Suprapubic skin (tissue), 4 donors: ENCODE data around the gene ERBIN.

Experiments used
- POLR2A ChIP-seq, 2 donors: fragments of 450-650 bp; IDR thresholded peaks; one replicate each; pipeline ENCODE4 v1.6.1; 2017; ENCODE audit warnings: antibody characterized with exemption in 2 of 2, mild to moderate bottlenecking in 2 of 2, moderate library complexity in 2 of 2
- POLR2AphosphoS5 ChIP-seq, 3 donors: sonication (generic); formaldehyde crosslinking; IDR thresholded peaks; one replicate each; pipeline ENCODE4 v1.6.1; 2017; ENCODE audit warnings: antibody characterized with exemption in 3 of 3
- TF ChIP-seq, protein P1 (sequence below), 2 donors: fragments of 200-600 bp in 1 of 2; fragments of 450-650 bp in 1 of 2; sonication (generic) in 1 of 2; IDR thresholded peaks; one replicate each; pipeline ENCODE4 v1.5.1; 2016 to 2019; ENCODE audit warnings: antibody characterized with exemption in 2 of 2, mild to moderate bottlenecking in 1 of 2, moderate library complexity in 1 of 2

DNA sequence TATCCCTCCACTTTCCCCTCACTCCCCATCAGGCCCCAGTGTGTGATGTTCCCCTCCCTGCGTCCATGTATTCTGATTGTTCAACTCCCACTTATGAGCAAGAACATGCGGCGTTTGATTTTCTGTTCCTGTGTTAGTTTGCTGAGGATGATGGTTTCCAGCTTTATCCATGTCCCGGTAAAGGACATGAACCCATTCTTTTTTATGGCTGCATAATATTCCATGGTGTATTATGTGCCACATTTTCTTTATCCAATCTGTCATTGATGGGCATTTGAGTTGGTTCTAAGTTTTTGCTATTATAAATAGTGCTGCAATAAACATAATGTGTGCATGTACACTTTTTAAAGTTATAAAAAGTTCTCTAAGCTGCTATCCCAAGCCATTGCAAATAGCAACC is 75.6 kb downstream of the ERBIN start:
- TF ChIP-seq, protein P1, sequence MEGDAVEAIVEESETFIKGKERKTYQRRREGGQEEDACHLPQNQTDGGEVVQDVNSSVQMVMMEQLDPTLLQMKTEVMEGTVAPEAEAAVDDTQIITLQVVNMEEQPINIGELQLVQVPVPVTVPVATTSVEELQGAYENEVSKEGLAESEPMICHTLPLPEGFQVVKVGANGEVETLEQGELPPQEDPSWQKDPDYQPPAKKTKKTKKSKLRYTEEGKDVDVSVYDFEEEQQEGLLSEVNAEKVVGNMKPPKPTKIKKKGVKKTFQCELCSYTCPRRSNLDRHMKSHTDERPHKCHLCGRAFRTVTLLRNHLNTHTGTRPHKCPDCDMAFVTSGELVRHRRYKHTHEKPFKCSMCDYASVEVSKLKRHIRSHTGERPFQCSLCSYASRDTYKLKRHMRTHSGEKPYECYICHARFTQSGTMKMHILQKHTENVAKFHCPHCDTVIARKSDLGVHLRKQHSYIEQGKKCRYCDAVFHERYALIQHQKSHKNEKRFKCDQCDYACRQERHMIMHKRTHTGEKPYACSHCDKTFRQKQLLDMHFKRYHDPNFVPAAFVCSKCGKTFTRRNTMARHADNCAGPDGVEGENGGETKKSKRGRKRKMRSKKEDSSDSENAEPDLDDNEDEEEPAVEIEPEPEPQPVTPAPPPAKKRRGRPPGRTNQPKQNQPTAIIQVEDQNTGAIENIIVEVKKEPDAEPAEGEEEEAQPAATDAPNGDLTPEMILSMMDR (IDR thresholded peaks at IDR 0.05): no peak
- TF ChIP-seq POLR2A (IDR thresholded peaks at IDR 0.05) (no peak), POLR2AphosphoS5 (IDR thresholded peaks at IDR 0.05) (no peak)
